Keratinocyte (primary cell): ENCODE measurements around the gene PLEKHH2. TPM values are rescaled to one million over a fixed set of nuclear protein-coding genes. Genes with fewer than 3 reads are reported as not detected.
A peak's percentile ranks its signal among the peaks of the same experiment; 100 is the strongest.

Experiments
- DNase-seq: peaks from one replicate; pipeline ENCODE4 v3.0.0-alpha.2; 2011; ENCODE audit warnings: low read depth, missing footprints, low spot score
- FAIRE-seq: peaks from 2 replicates; lab custom pipeline; 2011; peaks lifted over from hg19 to GRCh38; lab: Jason Lieb, UNC
- H2AFZ ChIP-seq: 2 replicates; pipeline ENCODE4 v1.6.0; 2012; ENCODE audit warnings: low read length, control low read depth, inconsistent platforms; ENCODE audit not compliant: control insufficient read depth
- H3K27ac ChIP-seq: 2 replicates; pipeline ENCODE4 v1.5.1; 2011; ENCODE audit warnings: low read length; ENCODE audit not compliant: control insufficient read depth, insufficient read depth
- H3K27me3 ChIP-seq: 3 replicates; pipeline ENCODE4 v1.6.0; 2011; ENCODE audit warnings: low read length; ENCODE audit not compliant: control insufficient read depth, insufficient read depth; ENCODE audit errors: extremely low read depth
- H3K36me3 ChIP-seq, 2 experiments: 2 replicates in 1 of 2; 3 replicates in 1 of 2; pipeline ENCODE4 v1.5.1; 2011; ENCODE audit warnings: low read length in 2 of 2, mild to moderate bottlenecking in 1 of 2; ENCODE audit not compliant: control insufficient read depth in 2 of 2, insufficient read depth in 2 of 2; ENCODE audit errors: extremely low read depth in 1 of 2
- H3K4me1 ChIP-seq: 3 replicates; pipeline ENCODE4 v1.5.1; 2011; ENCODE audit warnings: low read length; ENCODE audit not compliant: control insufficient read depth, insufficient read depth; ENCODE audit errors: extremely low read depth
- H3K4me2 ChIP-seq: 3 replicates; pipeline ENCODE4 v1.6.0; 2011; ENCODE audit warnings: low read depth, low read length; ENCODE audit not compliant: control insufficient read depth, insufficient read depth; ENCODE audit errors: extremely low read depth
- H3K4me3 ChIP-seq, 3 experiments: fragments of 200-600 bp in 1 of 3; sonication (generic) in 1 of 3; 2 replicates in 2 of 3; 3 replicates in 1 of 3; pipeline ENCODE4 v1.5.1; 2011 to 2016; ENCODE audit warnings: low read length in 3 of 3, mild to moderate bottlenecking in 3 of 3, control low read depth in 2 of 3, inconsistent platforms in 1 of 3, low read depth in 1 of 3, mixed read lengths in 1 of 3, mixed run types in 1 of 3, moderate library complexity in 1 of 3; ENCODE audit not compliant: control insufficient read depth in 2 of 3, insufficient read depth in 2 of 3; ENCODE audit errors: extremely low read depth in 1 of 3
- H3K79me2 ChIP-seq: 2 replicates; pipeline ENCODE4 v1.6.0; 2012; ENCODE audit warnings: low read length; ENCODE audit not compliant: control insufficient read depth, insufficient read depth
- H3K9ac ChIP-seq: 3 replicates; pipeline ENCODE4 v1.6.0; 2011; ENCODE audit warnings: low read length; ENCODE audit not compliant: control insufficient read depth, insufficient read depth; ENCODE audit errors: extremely low read depth
- H3K9me1 ChIP-seq: 3 replicates; pipeline ENCODE4 v1.6.0; 2011; ENCODE audit warnings: low read length; ENCODE audit not compliant: control insufficient read depth, insufficient read depth; ENCODE audit errors: extremely low read depth
- H3K9me3 ChIP-seq: 2 replicates; pipeline ENCODE4 v1.5.1; 2012; ENCODE audit warnings: low read depth, low read length; ENCODE audit not compliant: control insufficient read depth
- H4K20me1 ChIP-seq: 3 replicates; pipeline ENCODE4 v1.6.0; 2011; ENCODE audit warnings: low read length; ENCODE audit not compliant: control insufficient read depth, insufficient read depth; ENCODE audit errors: extremely low read depth
- CTCF ChIP-seq, 3 experiments: IDR thresholded peaks in 1 of 3; conservative IDR thresholded peaks in 1 of 3; optimal IDR thresholded peaks in 1 of 3; 2 replicates in 2 of 3; 3 replicates in 1 of 3; pipeline versions ENCODE3 to v1.5.1; 2011; ENCODE audit warnings: low read length in 3 of 3, mild to moderate bottlenecking in 3 of 3, moderate library complexity in 2 of 3, control low read depth in 1 of 3, inconsistent platforms in 1 of 3; ENCODE audit not compliant: insufficient read depth in 2 of 3; ENCODE audit errors: extremely low read depth in 1 of 3
- EZH2 ChIP-seq: IDR thresholded peaks from one replicate; pipeline ENCODE4 v1.6.1; 2012; ENCODE audit warnings: inconsistent platforms, mild to moderate bottlenecking, low read length, moderate library complexity
- dilution Hi-C: fragments of 300-500 bp; cut with MboI; formaldehyde crosslinking; loops from one replicate; pipeline ENCODE4 v1.7.0; 2020; ENCODE audit warnings: low sequenced_read_pairs; ENCODE audit not compliant: extremely low pct_ligation_motif_present
- polyA plus RNA-seq, 5 experiments: library from polyadenylated mRNA; depleted of rRNA in 3 of 5; stranded (reverse) in 3 of 5; stranded (forward) in 1 of 5; unstranded in 1 of 5; fragments of >200 nt; gene quantifications; 1 replicate in 1 of 5; 2 replicates in 3 of 5; 3 replicates in 1 of 5; pipeline versions ENCODE4 v1.2.1 to v1.2.3, GENCODE V29; 2011 to 2012; ENCODE audit warnings: missing spikeins in 2 of 5, low read depth in 1 of 5, low replicate concordance in 1 of 5

PLEKHH2 gene
- polyA plus RNA-seq, 1 donor (not counting 4 experiments of a cell fraction or from before 2014, with no cell fraction given): 1.3 TPM

GRCh38 chr2:43754180-43754579 lies 117.1 kb downstream of the PLEKHH2 start:
- DNase-seq (no peak), FAIRE-seq (no peak)
- Histone ChIP-seq H3K36me3 (no peaks in the 10 kb centered on the region), H3K27me3 (no peaks in the 10 kb centered on the region), H3K4me2 (no peak overlapping the region), H4K20me1 (no peaks in the 10 kb centered on the region), H3K9ac (no peak overlapping the region), H3K4me1 (peaks cover 12% of the 10 kb centered on the region), H3K4me3 (no peak overlapping the region), H3K9me3 (no peaks in the 10 kb centered on the region), H3K9me1 (no peaks in the 10 kb centered on the region), H3K79me2 (no peaks in the 10 kb centered on the region), H3K27ac (no peak overlapping the region), H2AFZ (no peak overlapping the region)
- dilution Hi-C loops: no loop called here
- TF ChIP-seq CTCF (optimal IDR thresholded peaks at IDR 0.05 in 1 of 3, IDR thresholded peaks at IDR 0.05 in 1 of 3, conservative IDR thresholded peaks at IDR 0.05 in 1 of 3; ENCODE audit: extremely low read depth in 1 of 3, insufficient read depth in 2 of 3, low read length in 3 of 3) (no peak), EZH2 (no peak)

GRCh38 chr2:43758739-43759138 lies 121.7 kb downstream of the PLEKHH2 start:
- Histone ChIP-seq H3K9me1 (no peaks in the 10 kb centered on the region), H3K79me2 (no peaks in the 10 kb centered on the region), H3K4me1 (peaks cover 28% of the 10 kb centered on the region), H3K27me3 (no peaks in the 10 kb centered on the region), H3K4me2 (peak overlapping the region; percentile 70), H3K9me3 (no peaks in the 10 kb centered on the region), H4K20me1 (no peaks in the 10 kb centered on the region), H3K9ac (peak overlapping the region; percentile 22), H3K36me3 (no peaks in the 10 kb centered on the region), H3K4me3 (no peak overlapping the region), H2AFZ (no peak overlapping the region), H3K27ac (peak overlapping the region; percentile 75)
- DNase-seq (no peak), FAIRE-seq (no peak)
- TF ChIP-seq CTCF (optimal IDR thresholded peaks at IDR 0.05 in 1 of 3, IDR thresholded peaks at IDR 0.05 in 1 of 3, conservative IDR thresholded peaks at IDR 0.05 in 1 of 3; ENCODE audit: extremely low read depth in 1 of 3, insufficient read depth in 2 of 3, low read length in 3 of 3): no peak
- no peak for TF ChIP-seq EZH2
- dilution Hi-C loops: no loop called here
